GM18498 (cell line): ENCODE results near the gene KLHL21.
A peak's percentile ranks its signal among the peaks of the same experiment; 100 is the strongest.
"Not testable (repeated sequence)": the region's sequence is repeated elsewhere in the genome, so short reads cannot be mapped to it uniquely, and the experiment has no call there.

ENCODE experiments used
- ATAC-seq: cut with Tn5 transposase; IDR thresholded peaks from one replicate; pipeline ENCODE4 v1.9.1; 2021; ENCODE audit warnings: mild to moderate bottlenecking, moderate library complexity; ENCODE audit not compliant: unreplicated experiment

KLHL21 gene

GRCh38 chr1:6584126-6585080 is 18.3 kb downstream of the KLHL21 start:
- ATAC-seq, result no peak

- no peak for ATAC-seq
Measured at GRCh38 chr1:6582370-6582769, 20.3 kb downstream of the KLHL21 start.

GRCh38 chr1:6581561-6582305 is 20.9 kb downstream of the KLHL21 start:
- no peak for ATAC-seq

GRCh38 chr1:6580593-6581409 is 21.9 kb downstream of the KLHL21 start:
- ATAC-seq, result no peak

GRCh38 chr1:6580119-6580592 is 22.5 kb downstream of the KLHL21 start:
- peak; percentile 2 for ATAC-seq

DNA sequence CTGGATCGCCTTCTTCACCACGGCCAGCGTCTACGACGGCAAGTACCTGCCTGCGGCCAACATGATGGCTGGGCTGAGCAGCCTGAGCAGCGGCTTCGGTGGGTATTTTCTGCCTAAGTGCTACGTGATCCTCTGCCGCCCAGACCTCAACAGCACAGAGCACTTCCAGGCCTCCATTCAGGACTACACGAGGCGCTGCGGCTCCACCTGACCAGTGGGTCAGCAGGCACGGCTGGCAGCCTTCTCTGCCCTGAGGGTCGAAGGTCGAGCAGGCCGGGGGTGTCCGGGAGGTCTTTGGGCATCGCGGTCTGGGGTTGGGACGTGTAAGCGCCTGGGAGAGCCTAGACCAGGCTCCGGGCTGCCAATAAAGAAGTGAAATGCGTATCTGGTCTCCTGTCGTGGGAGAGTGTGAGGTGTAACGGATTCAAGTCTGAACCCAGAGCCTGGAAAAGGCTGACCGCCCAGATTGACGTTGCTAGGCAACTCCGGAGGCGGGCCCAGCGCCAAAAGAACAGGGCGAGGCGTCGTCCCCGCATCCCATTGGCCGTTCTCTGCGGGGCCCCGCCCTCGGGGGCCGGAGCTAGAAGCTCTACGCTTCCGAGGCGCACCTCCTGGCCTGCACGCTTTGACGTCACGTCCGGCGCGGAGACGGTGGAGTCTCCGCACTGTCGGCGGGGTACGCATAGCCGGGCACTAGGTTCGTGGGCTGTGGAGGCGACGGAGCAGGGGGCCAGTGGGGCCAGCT is 23.1 kb downstream of the KLHL21 start, which contains the start of gene ZBTB48:
TSS of gene ZBTB48 (plus strand) at position 621 of the 745 bp plus-strand sequence. CDS start 616 bp downstream, outside the sequence.
- peak; percentile 93 for ATAC-seq

GRCh38 chr1:6578624-6579373 is 23.9 kb downstream of the KLHL21 start:
- no peak for ATAC-seq

GRCh38 chr1:6577831-6578525 is 24.7 kb downstream of the KLHL21 start:
- ATAC-seq, result no peak

- no peak for ATAC-seq
Measured at GRCh38 chr1:6574818-6575217, 27.9 kb downstream of the KLHL21 start.

DNA sequence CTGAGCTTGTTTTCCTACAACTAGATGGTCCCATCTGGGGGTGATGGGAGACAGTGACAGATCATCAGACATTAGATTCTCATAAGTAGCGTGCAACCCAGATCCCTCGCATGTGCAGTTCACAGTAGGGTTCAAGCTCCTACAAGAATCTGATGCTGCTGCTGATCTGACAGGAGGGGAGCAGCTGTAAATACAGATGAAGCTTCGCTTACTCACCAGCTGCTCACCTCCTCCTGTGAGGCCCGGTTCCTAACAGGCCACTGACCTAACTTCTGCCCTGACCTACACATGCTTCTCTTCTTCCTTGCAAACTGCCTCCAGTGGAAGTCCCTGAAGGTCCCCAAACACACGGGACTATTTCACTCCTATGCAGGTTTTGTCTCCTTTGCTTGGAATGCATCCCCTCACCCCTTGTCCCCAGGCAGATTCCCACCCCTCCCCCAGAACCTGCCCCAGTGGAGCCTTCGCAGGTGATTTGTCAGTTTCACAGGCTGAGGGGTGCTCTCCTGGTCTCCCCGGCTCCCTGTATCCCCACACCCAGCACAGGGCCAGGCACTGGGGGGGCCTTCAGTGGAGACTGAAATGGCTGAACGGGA is 28.5 kb downstream of the KLHL21 start:
- no peak for ATAC-seq

DNA sequence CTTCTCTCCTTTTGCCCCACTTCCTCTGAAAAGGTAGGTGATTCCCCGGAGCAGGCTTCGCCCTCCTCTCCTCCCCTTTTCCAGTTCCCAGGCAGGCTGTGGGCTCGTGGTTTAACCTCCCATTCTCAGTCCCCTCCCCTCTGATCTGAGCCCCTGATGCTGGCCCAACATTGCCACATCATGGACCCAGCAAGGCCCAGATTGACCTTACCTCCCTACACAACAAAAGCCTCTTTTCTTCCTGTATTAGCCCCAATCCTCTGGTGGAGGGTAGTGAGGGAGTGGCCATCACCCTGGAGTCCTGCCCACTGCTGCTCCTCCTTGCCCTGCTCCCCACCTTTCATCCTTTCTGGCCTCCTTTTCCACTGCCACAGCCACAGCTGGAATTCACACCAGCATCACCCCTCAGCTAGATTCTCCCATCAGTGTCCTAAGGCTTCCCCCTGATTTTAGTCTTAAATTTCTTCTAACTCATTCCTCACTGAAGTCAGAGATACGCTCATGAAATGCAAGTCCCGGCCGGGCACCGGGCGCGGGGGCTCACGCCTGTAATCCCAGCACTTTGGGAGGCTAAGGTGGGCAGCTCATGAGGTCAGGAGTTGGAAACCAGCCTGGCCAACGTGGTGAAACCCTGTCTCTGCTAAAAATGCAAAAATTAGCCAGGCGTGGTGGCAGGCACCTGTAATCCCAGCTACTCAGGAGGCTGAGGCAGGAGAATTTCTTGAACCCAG is 29.9 kb downstream of the KLHL21 start:
- no peak for ATAC-seq

DNA sequence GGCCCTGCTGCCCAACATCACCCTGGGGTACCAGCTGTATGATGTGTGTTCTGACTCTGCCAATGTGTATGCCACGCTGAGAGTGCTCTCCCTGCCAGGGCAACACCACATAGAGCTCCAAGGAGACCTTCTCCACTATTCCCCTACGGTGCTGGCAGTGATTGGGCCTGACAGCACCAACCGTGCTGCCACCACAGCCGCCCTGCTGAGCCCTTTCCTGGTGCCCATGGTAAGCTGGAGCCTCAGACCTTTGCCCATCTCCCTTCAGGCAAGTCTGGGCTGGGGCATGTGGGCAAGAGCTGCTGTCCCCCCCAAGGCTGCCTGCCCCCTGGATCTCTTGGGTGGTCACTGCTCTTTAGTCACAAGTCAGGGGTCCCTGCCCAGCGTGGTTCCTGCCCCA is 31.7 kb downstream of the KLHL21 start:
- ATAC-seq, result no peak

DNA sequence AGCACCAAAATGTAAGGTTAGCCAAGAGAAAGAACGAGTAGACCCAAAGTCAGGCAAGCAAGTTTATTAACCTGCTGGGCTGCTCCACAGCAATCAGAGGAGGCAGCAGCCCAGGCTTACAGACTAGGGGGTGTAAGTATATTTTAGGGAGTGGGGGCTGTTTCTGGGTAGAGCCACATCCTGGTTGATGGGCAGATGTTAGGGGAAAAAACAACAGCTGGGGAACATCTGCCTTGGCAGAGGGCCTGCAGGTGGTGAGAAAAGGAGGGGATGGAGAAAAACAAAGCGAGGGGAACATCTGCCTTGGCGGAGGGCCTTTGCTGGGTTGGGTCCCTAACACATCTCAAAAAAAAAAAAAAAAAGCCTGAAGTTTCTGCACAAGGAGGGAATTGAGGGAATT is 32.6 kb downstream of the KLHL21 start:
- no peak for ATAC-seq

DNA sequence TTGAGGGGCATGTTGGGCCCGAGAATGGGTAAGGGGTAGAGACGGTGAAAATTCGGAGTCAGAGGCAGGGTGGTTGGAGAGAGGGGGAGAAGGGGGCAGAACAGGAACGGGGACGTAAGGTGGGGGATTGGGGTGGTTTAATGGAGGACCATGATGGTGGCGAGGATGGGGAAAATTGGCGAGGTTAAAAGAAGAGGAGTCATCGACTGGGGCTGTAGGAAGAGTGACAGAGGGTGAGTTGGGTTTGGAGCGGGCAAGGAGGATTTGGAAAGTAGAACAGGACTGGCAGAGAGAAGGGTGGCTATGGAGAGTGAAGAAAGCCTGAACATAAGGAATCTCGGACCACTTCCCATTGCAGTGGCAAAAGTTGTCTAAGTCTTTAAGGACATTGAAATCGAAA is 33.6 kb downstream of the KLHL21 start:
- no peak for ATAC-seq

GRCh38 chr1:6560267-6560666 is 42.4 kb downstream of the KLHL21 start:
- ATAC-seq, result no peak

DNA sequence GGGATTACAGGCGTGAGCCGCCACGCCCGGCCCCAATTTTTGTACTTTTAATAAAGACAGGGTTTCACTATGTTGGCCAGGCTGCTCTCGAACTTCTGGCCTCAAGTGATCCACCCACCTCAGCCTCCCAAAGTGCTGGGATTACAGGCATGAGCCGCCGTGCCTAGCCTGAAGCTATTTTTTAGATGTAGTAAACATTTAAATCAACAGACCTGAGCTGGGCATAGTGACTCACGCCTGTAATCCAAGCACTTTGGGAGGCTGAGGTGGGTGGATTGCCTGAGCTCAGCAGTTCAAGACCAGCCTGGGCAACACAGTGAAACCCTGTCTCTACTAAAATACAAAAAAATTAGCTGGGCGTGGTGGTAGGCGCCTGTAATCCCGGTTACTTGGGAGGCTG is 43.5 kb downstream of the KLHL21 start:
- not testable (repeated sequence) for ATAC-seq

- ATAC-seq, result no peak
Measured at GRCh38 chr1:6557597-6557996, 45.1 kb downstream of the KLHL21 start.
